Stimulated activated CD8-positive, alpha-beta memory T cell treated with anti-CD3 and anti-CD28 coated beads, Interleukin-4, amount 100 ng/mL, for 1 hour (primary cell): ENCODE data around the gene SPPL2B.
"Not testable (repeated sequence)": the region's sequence is repeated elsewhere in the genome, so short reads cannot be mapped to it uniquely, and the experiment has no call there.

Experiments
- DNase-seq, 2 donors: peaks; one replicate each; pipeline ENCODE4 v3.0.0-alpha.2; 2020; ENCODE audit warnings: low read depth in 2 of 2, low spot score in 1 of 2

SPPL2B gene

GRCh38 chr19:2380567-2380966, 52.1 kb downstream of the SPPL2B start:
- no peak for DNase-seq

DNA sequence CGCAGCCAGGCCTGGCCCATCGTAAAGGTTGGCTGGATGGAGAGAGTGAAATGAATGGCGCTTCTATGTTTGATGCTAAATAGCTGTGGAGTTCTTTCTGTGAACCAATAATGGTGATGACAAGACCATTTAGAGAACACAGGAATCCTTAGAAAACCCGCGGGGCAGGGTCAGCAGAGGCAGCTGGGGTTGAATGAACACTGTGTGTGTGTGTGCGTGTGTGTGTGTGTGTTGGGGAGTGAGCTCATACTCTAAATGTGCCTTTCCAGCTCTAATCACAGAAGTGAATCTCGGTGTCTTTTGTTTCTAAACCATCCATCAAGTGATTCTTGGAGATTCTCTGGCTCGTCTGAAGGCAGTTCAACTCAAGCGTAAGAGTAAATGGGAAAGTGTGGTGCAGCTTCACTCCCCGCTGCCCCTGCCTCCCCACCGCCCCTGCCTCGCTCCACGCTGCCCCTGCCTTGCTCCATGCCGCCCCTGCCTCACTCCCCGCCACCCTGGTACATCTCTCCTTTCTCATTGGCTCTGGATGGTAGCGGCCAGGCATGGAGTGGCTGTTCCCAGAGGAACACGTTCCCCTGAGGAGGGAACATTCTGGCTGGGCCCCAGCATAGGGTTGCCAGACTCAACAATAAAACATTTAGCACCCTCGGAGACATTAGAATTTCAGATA, 52.8 kb downstream of the SPPL2B start:
- no peak for DNase-seq

- DNase-seq, result no peak
These were observed 54.2 kb downstream of the SPPL2B start for GRCh38 chr19:2382530-2383222.

- DNase-seq, result no peak
These were observed 56.7 kb downstream of the SPPL2B start for GRCh38 chr19:2385053-2385721.

DNA sequence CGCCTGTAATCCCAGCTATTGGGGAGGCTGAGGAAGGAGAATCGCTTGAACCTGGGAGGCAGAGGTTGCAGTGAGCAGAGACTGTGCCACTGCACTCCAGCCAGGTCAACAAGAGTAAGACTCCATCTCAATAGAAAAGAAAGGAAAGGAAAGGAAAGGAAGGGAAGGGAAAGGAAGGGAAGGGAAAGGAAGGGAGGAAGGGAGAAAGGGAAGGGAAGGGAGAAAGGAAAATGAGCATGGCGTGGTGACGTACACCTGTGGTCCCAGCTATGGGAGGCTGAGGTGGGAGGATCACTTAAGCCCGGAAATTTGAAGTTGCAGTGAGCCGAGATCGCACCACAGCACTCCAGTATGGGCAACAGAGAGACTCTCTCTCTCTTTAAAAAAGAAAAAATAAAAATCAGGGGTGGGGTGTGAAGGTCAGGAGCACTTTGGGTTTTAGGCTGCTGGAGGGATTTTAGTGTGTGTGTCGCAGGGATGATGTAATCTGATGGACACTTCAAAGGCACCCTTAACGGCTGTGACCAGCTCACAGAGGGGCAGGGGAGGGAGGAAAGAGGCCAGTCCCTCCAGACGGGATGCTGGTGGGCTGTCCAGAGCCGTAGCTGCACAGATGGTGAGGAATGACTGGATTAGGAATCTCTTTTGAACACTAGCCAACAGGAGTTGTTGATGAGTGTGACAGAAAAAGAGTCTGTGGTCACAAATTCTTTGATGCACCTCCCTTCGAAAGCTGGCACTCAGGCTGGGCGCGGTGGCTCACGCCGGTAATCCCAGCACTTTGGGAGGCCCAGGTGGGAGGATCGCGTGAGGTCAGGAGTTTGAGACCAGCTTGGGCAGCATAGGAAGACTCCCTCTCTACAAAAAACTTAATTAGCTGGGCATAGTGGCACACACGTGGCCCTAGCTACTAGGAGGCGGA, 59.1 kb downstream of the SPPL2B start:
- no peak for DNase-seq

DNA sequence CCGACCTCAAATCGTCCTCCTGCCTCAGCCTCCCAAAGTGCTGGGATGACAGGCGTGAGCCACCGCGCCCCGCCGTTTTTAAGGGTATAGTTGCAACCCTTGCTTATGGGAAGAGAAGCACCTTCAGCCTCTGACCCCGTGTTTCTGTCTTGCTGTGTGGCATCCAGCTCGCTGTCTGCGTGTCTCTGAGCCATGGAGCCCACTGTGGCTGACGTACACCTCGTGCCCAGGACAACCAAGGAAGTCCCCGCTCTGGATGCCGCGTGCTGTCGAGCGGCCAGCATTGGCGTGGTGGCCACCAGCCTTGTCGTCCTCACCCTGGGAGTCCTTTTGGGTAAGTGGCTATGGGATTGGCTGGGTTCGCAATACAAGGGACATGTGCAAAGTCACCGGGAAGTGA, 61.1 kb downstream of the SPPL2B start:
- no peak for DNase-seq

DNA sequence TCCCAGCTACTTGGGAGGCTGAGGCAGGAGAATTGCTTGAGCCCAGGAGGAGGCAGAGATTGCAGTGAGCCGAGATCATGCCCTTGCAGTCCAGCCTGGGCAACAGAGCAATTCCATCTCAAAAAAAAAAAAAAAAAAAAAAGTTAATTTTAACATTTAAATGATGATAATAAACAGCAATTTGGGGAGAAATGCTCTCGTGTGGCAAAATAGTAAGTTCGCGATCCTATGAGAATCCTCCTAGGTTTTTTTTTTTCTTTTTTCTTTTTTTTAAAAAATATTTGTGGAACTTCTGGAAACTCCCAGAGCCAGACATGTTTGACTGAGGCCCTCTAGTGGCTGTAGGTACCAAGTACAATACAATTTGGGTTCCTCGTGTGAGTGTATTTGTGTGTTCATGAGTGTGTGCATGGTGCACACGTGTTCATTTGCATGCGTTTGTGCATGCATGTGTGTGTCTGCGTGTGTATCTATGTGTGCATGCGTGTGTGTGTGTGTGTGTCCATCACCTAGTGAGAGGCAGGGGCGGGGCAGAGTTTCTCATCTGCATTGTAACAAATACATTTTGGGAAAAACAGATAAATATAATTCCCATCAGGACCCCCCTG, 62.7 kb downstream of the SPPL2B start:
- DNase-seq, result no peak

DNA sequence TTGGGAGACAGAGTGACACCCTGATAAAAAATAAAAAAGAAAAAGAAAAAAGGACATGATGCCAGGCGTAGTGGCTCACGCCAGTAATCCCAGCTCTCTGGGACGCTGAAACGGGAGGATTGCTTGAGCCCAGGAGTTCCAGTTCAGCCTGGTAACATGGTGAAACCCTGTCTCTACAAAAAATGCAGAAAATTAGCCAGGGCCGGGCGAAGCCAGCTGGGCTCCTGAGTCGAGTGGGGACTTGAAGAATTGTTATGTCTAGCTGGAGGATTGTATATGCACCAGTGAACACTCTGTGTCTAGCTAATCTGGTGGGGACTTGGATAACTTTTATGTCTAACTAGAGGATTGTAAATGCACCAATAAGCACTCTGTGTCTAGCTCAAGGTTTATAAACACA, 63.9 kb downstream of the SPPL2B start:
- no peak for DNase-seq

- DNase-seq, result not testable (repeated sequence)
These were observed 64.4 kb downstream of the SPPL2B start for GRCh38 chr19:2392899-2393298.

- DNase-seq, result no peak
These were observed 65.6 kb downstream of the SPPL2B start for GRCh38 chr19:2394054-2394441.

- DNase-seq, result no peak
These were observed 66.2 kb downstream of the SPPL2B start for GRCh38 chr19:2394442-2395292.

DNA sequence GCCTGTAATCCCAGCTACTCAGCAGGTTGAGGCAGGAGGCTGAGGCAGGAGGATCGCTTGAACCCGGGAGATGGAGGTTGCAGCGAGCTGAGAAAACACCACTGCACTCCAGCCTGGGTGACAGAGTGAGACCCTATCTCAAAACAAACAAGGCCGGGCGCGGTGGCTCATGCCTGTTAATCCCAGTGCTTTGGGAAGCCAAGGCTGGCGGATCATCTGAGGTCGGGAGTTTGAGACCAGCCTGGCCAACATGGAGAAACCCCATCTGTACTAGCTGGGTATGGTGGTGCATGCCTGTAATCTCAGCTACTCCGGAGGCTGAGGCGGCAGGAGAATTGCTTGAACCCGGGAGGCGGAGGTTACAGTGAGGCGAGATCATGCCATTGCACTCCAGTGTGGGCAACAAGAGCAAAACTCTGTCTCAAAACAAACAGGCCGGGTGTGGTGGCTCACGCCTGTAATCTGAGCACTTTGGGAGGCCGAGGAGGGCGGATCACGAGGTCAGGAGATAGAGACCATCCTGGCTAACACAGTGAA, 66.9 kb downstream of the SPPL2B start:
- not testable (repeated sequence) for DNase-seq

GRCh38 chr19:2397173-2397572, 68.7 kb downstream of the SPPL2B start:
- DNase-seq, result not testable (repeated sequence)

GRCh38 chr19:2398735-2399305, 70.3 kb downstream of the SPPL2B start:
- no peak for DNase-seq

DNA sequence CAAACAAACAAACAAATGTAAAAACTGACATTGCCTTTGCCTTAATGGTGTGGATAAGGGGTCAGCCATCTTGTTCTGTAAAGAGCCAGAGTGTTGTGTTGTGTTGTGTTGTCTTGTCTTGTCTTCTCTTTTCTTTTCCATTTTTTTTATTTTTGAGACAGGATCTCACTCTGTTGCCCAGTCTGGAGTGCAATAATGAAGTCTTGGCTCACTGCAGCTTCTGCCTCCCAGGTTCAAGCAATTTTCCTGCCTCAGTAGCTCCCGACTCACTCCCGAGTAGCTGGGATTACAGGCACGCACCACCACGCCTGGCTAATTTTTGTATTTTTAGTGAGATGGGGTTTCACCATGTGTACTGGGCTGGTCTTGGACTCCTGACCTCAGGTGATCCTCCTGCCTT, 71.1 kb downstream of the SPPL2B start:
- no peak for DNase-seq
